ENCODE measurements around the gene APBA2. TPM values are rescaled to one million over a fixed set of nuclear protein-coding genes. Genes with fewer than 3 reads are reported as not detected.
A peak's percentile ranks its signal among the peaks of the same experiment; 100 is the strongest.

The APBA2 gene
- total RNA-seq, 1 donor from 2014 or later, result 30.0 TPM

DNA sequence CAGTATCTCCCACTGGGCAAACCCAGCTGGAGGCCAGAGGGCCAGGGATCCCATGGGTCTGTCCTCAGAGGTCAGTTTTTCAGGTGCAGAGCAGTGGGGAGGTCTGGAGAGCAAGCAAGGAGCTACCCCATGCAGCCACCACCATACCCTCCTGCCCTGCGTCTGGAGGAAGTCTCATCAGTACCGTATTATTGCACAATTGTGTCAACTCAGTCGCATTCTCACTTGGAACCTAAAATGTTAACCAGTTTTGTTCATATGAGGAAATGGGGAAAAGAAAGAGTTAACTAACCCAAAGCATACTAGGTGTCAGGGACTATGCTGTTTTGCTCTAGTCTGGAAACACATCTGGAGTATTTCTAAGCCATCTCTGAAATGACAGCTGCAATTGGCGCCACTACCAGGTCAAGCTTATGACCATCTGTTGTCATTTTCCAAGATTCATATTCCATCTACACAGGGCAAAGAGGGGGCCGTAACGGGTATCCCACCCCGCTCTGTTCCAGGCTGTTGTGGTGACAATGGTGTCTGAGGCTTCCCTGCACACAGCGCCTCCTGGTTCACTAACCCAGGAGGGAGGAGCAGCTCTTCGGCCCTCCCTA lies 16.9 kb upstream of the APBA2 start:
- H3K4me3 ChIP-seq (ENCODE audit: low read depth, low read length), result no peak overlapping the region
- TF ChIP-seq, protein P1, sequence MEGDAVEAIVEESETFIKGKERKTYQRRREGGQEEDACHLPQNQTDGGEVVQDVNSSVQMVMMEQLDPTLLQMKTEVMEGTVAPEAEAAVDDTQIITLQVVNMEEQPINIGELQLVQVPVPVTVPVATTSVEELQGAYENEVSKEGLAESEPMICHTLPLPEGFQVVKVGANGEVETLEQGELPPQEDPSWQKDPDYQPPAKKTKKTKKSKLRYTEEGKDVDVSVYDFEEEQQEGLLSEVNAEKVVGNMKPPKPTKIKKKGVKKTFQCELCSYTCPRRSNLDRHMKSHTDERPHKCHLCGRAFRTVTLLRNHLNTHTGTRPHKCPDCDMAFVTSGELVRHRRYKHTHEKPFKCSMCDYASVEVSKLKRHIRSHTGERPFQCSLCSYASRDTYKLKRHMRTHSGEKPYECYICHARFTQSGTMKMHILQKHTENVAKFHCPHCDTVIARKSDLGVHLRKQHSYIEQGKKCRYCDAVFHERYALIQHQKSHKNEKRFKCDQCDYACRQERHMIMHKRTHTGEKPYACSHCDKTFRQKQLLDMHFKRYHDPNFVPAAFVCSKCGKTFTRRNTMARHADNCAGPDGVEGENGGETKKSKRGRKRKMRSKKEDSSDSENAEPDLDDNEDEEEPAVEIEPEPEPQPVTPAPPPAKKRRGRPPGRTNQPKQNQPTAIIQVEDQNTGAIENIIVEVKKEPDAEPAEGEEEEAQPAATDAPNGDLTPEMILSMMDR (conservative IDR thresholded peaks at IDR 0.05; ENCODE audit: low read depth, low read length), result no peak
- no peak for DNase-seq (ENCODE audit: low read depth)

DNA sequence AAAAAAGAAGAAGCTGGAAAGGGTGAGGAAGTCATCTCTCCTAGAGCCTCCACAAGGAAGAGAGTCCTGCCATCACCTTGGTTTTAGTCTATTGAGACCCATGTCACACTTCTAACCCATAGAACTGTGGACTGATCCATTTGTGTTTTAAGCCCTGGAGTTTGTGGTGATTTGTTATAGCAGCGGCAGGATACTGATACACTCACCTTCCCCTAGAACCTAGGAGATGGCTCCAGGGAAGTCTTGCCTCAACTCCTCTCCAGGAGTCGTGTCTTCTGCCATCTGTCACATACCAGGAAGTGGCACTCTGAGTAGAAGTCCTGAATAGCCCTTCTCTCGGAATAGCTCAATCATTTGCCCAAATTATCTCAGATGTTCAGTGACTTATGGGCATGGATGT lies 14.6 kb upstream of the APBA2 start:
- H3K4me3 ChIP-seq (ENCODE audit: low read depth, low read length), result no peak overlapping the region
- TF ChIP-seq, protein P1 (conservative IDR thresholded peaks at IDR 0.05; ENCODE audit: low read depth, low read length), result no peak
- no peak for DNase-seq (ENCODE audit: low read depth)

DNA sequence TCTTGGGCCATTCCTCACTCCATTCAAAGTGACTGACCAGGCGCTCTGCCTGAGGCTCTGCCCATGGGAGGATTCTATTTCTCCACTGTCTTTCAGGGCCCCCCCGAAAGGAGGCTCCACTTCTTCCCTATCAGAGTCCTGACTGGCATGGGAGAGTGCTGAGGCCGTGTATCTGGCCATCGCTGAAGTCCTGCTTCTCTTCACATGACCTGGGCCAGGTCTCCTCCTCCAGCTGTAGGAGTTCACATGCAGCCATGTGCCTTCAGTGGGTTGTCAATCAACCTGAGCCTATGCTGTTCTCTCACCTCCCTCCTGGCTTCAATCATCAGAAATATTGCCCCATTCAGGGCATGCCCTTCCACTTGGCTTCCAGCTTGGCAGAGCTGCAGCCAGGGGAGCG lies 12.8 kb upstream of the APBA2 start:
- TF ChIP-seq, protein P1 (conservative IDR thresholded peaks at IDR 0.05; ENCODE audit: low read depth, low read length), result no peak
- no peak for DNase-seq (ENCODE audit: low read depth)
- no peak overlapping the region for H3K4me3 ChIP-seq (ENCODE audit: low read depth, low read length)

DNA sequence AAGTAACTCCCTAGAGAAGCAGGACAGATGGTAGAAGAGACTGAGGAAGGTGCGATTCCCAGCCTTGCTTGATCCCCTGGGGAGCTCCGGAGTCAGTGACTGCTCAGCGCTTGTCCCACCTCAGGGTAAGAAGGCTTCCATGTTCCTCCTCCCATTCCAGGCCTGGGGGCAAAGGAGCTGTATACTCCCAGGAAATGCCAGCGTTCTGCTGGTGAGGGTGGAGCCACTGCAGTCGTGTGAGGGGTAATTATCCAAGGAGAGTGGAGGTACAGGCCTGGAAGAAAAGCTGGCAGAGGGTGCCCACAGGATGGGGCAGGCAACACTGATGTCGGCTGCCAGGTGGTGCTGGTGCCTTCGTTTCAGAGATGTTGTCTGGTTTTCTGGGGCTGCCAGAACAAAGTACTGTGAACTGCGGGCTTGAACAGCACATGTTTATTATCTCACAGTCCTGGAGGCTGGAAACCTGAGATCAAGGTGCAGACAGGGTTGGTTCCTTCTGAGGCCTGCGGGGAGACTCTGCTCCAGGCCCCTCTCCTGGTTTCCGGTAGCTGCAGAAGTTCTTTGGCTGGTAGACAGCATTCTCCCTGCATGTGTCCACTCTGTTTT lies 12.1 kb upstream of the APBA2 start:
- TF ChIP-seq, protein P1 (conservative IDR thresholded peaks at IDR 0.05; ENCODE audit: low read depth, low read length), result peak; percentile 33
- DNase-seq (ENCODE audit: low read depth), result no peak

DNA sequence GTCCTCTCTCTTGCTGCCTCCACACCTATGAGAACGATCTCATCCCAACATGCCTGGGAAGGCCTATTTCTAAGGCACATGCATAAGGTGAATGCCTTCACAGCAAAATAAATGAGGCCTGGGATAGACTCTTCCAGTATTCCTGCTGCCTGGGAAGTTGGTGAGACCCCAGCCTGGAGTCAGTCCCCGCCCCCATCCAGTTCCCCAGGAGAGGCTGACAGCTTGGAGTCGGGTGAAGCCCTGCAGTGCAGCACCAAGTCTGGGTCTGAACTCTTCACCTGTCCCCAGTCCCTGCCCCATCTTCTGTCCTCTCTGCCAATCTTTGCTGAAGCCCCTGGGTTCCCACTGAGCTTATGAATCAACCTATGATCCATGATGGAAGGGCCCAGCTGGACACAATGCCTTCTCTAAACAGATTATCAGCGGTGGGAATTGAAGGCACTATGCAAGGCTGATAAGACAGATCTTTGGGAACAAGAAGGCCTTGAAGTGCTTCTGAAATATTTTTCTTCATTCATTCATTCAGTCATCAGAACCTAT lies 10.2 kb upstream of the APBA2 start:
- no peak overlapping the region for H3K4me3 ChIP-seq (ENCODE audit: low read depth, low read length)
- DNase-seq (ENCODE audit: low read depth), result no peak
- TF ChIP-seq, protein P1 (conservative IDR thresholded peaks at IDR 0.05; ENCODE audit: low read depth, low read length), result no peak

More for the DNA sequence above, 12.1 kb upstream of the APBA2 start:
- H3K4me3 ChIP-seq (ENCODE audit: low read depth, low read length), result no peak overlapping the region

DNA sequence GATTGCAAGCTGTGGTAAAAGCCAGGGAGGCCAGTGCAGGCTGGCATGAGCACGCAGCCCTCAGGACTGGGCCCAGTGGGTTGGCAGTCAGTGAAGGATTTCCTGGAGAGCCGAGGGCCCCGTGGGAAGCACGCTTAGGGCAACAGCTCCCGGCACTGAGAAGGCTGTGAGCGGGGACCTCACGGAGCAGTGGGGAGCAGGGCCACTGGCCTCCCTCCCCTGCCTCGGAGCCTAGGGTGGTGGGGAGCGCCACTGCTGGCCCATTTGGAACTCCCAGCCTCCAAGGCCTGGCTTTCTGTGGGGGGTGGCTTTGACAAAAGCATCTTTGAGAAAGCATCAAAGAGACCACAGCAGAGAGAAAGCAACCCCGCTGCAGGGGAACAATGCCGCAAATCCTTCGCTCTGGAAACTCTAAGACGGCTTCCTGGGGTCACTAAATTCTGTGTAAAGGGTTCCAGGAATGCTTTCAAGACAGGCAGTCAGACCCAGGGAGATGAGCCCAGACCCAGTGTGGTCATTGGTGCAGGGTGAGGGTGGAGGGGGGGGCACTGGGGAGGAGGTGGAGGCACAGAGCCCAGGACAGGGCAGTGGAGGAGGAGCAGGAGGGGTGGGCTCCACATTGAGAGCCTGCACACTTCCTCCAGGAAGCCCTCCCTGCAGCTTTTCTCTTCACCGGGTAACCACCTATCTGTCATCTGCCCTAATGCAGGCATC lies 9.5 kb upstream of the APBA2 start:
- H3K4me3 ChIP-seq (ENCODE audit: low read depth, low read length), result no peak overlapping the region
- DNase-seq (ENCODE audit: low read depth), result no peak
- TF ChIP-seq, protein P1 (conservative IDR thresholded peaks at IDR 0.05; ENCODE audit: low read depth, low read length), result no peak
